Inferior parietal cortex (tissue), 1 donor: Measurements from ENCODE around the gene HILPDA.
"Not testable (repeated sequence)": the region's sequence is repeated elsewhere in the genome, so short reads cannot be mapped to it uniquely, and the experiment has no call there.

Experiments
- DNase-seq: peaks from one replicate; pipeline ENCODE4 v3.0.0-alpha.2; 2016; ENCODE audit errors: extremely low spot score

The HILPDA gene

GRCh38 chr7:128431754-128432153 is 23.9 kb upstream of the HILPDA start:
- no peak for DNase-seq

- DNase-seq: no peak
Observed at GRCh38 chr7:128434413-128435326, 21.0 kb upstream of the HILPDA start.

- no peak for DNase-seq
Observed at GRCh38 chr7:128435327-128435686, 20.4 kb upstream of the HILPDA start.

- DNase-seq: no peak
Observed at GRCh38 chr7:128437426-128438332, 18.0 kb upstream of the HILPDA start.

GRCh38 chr7:128442356-128442755 is 13.3 kb upstream of the HILPDA start:
- DNase-seq: no peak

- DNase-seq: no peak
Observed at GRCh38 chr7:128443831-128444600, 11.7 kb upstream of the HILPDA start.

- DNase-seq: no peak
Observed at GRCh38 chr7:128446306-128446705, 9.4 kb upstream of the HILPDA start.

GRCh38 chr7:128447941-128448564 is 7.6 kb upstream of the HILPDA start:
- no peak for DNase-seq

- no peak for DNase-seq
Observed at GRCh38 chr7:128448751-128449302, 6.9 kb upstream of the HILPDA start.

GRCh38 chr7:128450409-128450808 is 5.3 kb upstream of the HILPDA start:
- no peak for DNase-seq

GRCh38 chr7:128450913-128451312 is 4.8 kb upstream of the HILPDA start:
- no peak for DNase-seq

- DNase-seq: no peak
Observed at GRCh38 chr7:128452552-128452951, 3.1 kb upstream of the HILPDA start.

- DNase-seq: no peak
Observed at GRCh38 chr7:128453836-128454804, 1.6 kb upstream of the HILPDA start.

GRCh38 chr7:128454808-128455542 is 703 bp upstream of the HILPDA start:
- no peak for DNase-seq

- DNase-seq: no peak
Observed at GRCh38 chr7:128456255-128456725, 612 bp downstream of the HILPDA start.

GRCh38 chr7:128457385-128457784 is 1.7 kb downstream of the HILPDA start:
- DNase-seq: not testable (repeated sequence)

GRCh38 chr7:128458956-128459355 is 3.3 kb downstream of the HILPDA start:
- DNase-seq: no peak

- peak; percentile 77 for DNase-seq
Observed at GRCh38 chr7:128459394-128459878, 3.8 kb downstream of the HILPDA start.

GRCh38 chr7:128462460-128462859 is 6.8 kb downstream of the HILPDA start:
- DNase-seq: no peak
